H1 (cell line): ENCODE data around the gene CYSLTR1. TPM values are rescaled to one million over a fixed set of nuclear protein-coding genes. Genes with fewer than 3 reads are reported as not detected.

Source experiments
- CTCF ChIA-PET: fragments of 300-600 bp; sonication (Branson Sonifier 250); formaldehyde crosslinking; loops from one replicate; lab custom pipeline; 2021; ENCODE audit not compliant: partially characterized antibody; lab: Charles Lee
- POLR2A ChIA-PET: fragments of 300-600 bp; sonication (Branson Sonifier 250); formaldehyde crosslinking; loops from one replicate; lab custom pipeline; 2021; ENCODE audit warnings: inconsistent platforms; ENCODE audit not compliant: partially characterized antibody; lab: Charles Lee
- DNase-seq, 2 experiments: peaks; one replicate each; pipeline versions ENCODE4 v3.0.0 to v3.0.0-alpha.2; 2010 to 2022; ENCODE audit warnings: low spot score in 2 of 2, low read depth in 1 of 2, mixed read lengths in 1 of 2
- FAIRE-seq: peaks from 2 replicates; lab custom pipeline; 2011; peaks lifted over from hg19 to GRCh38; lab: Jason Lieb, UNC
- H2AFZ ChIP-seq: 2 replicates; pipeline ENCODE4 v1.8.1; 2012; ENCODE audit warnings: low read length, inconsistent platforms
- H2AK5ac ChIP-seq: 2 replicates; pipeline ENCODE4 v1.6.1; 2013; ENCODE audit warnings: low read depth, low read length
- H2BK120ac ChIP-seq: replicated peaks from 2 replicates; pipeline ENCODE3; 2013; ENCODE audit warnings: low read depth, low read length, inconsistent platforms
- H2BK12ac ChIP-seq: 2 replicates; pipeline ENCODE4 v1.6.1; 2013; ENCODE audit warnings: low read depth, low read length
- H2BK15ac ChIP-seq: 2 replicates; pipeline ENCODE4 v1.6.1; 2013; ENCODE audit warnings: low read length
- H2BK20ac ChIP-seq: 2 replicates; pipeline ENCODE4 v1.6.1; 2013; ENCODE audit warnings: low read length
- H2BK5ac ChIP-seq: 2 replicates; pipeline ENCODE4 v1.6.1; 2013; ENCODE audit warnings: low read depth, low read length
- H3K14ac ChIP-seq: 2 replicates; pipeline ENCODE4 v1.6.1; 2013; ENCODE audit warnings: inconsistent platforms; ENCODE audit not compliant: insufficient read length
- H3K18ac ChIP-seq: 2 replicates; pipeline ENCODE4 v1.6.1; 2013; ENCODE audit warnings: low read length; ENCODE audit errors: extremely low read depth
- H3K23ac ChIP-seq: 2 replicates; pipeline ENCODE4 v1.6.1; 2013; ENCODE audit warnings: inconsistent platforms; ENCODE audit not compliant: insufficient read length
- H3K23me2 ChIP-seq: 2 replicates; pipeline ENCODE4 v1.6.1; 2013; ENCODE audit warnings: low read depth, low read length
- H3K27ac ChIP-seq: 2 replicates; pipeline ENCODE4 v1.6.1; 2011; ENCODE audit warnings: low read depth, low read length, inconsistent platforms
- H3K27me3 ChIP-seq, 4 experiments: replicated peaks in 1 of 4; 1 replicate in 1 of 4; 2 replicates in 3 of 4; pipeline versions ENCODE4 v1.6.1 to v1.8.1; 2011 to 2013; ENCODE audit warnings: low read length in 3 of 4, mild to moderate bottlenecking in 3 of 4, inconsistent platforms in 2 of 4, mixed read lengths in 2 of 4, moderate library complexity in 1 of 4; ENCODE audit not compliant: control insufficient read depth in 3 of 4, insufficient read depth in 3 of 4; ENCODE audit errors: extremely low read depth in 1 of 4
- H3K36me3 ChIP-seq, 4 experiments: 2 replicates each; pipeline versions ENCODE4 v1.6.1 to v1.8.1; 2011 to 2013; ENCODE audit warnings: mild to moderate bottlenecking in 4 of 4, low read length in 3 of 4, moderate library complexity in 2 of 4, control low read depth in 1 of 4, inconsistent platforms in 1 of 4; ENCODE audit not compliant: insufficient read depth in 4 of 4, control insufficient read depth in 2 of 4
- H3K4ac ChIP-seq: replicated peaks from 2 replicates; pipeline ENCODE3; 2013; ENCODE audit warnings: low read length, low read depth, mixed read lengths, inconsistent platforms; ENCODE audit not compliant: insufficient read length
- H3K4me1 ChIP-seq, 4 experiments: replicated peaks in 1 of 4; 1 replicate in 1 of 4; 2 replicates in 3 of 4; pipeline versions ENCODE4 v1.6.1 to v1.8.1; 2011 to 2013; ENCODE audit warnings: low read length in 3 of 4, inconsistent platforms in 2 of 4, mixed read lengths in 1 of 4; ENCODE audit not compliant: insufficient read depth in 4 of 4, control insufficient read depth in 3 of 4
- H3K4me2 ChIP-seq, 2 experiments: 2 replicates each; pipeline versions ENCODE4 v1.6.1 to v1.8.1; 2011 to 2013; ENCODE audit warnings: low read depth in 2 of 2, low read length in 2 of 2, control low read depth in 1 of 2, inconsistent platforms in 1 of 2, mild to moderate bottlenecking in 1 of 2; ENCODE audit not compliant: insufficient read depth in 1 of 2
- H3K4me3 ChIP-seq, 4 experiments: fragments of 200-600, 300-600 bp in 1 of 4; sonication (generic), shearing (Covaris generic), sonication (Bioruptor Twin) in 1 of 4; 2 replicates each; pipeline versions ENCODE4 v1.5.1 to v1.8.1; 2011 to 2016; ENCODE audit warnings: low read length in 4 of 4, low read depth in 3 of 4, control low read depth in 2 of 4, inconsistent platforms in 2 of 4, mild to moderate bottlenecking in 2 of 4, mixed read lengths in 1 of 4, moderate library complexity in 1 of 4; ENCODE audit not compliant: insufficient read depth in 2 of 4; ENCODE audit errors: extremely low read depth in 1 of 4
- H3K56ac ChIP-seq: replicated peaks from 2 replicates; pipeline ENCODE3; 2013; ENCODE audit warnings: low read depth, mild to moderate bottlenecking, mixed read lengths, low read length, inconsistent platforms; ENCODE audit not compliant: insufficient read length
- H3K79me1 ChIP-seq: 2 replicates; pipeline ENCODE4 v1.6.1; 2013; ENCODE audit warnings: low read depth, low read length, control low read depth
- H3K79me2 ChIP-seq, 2 experiments: 2 replicates each; pipeline versions ENCODE4 v1.6.1 to v1.8.1; 2012 to 2013; ENCODE audit warnings: low read length in 2 of 2, mild to moderate bottlenecking in 2 of 2, inconsistent platforms in 1 of 2; ENCODE audit not compliant: insufficient read depth in 2 of 2, control insufficient read depth in 1 of 2
- H3K9ac ChIP-seq, 4 experiments: replicated peaks in 1 of 4; 1 replicate in 1 of 4; 2 replicates in 3 of 4; pipeline versions ENCODE4 v1.6.1 to v1.8.1; 2011 to 2013; ENCODE audit warnings: low read depth in 3 of 4, low read length in 3 of 4, control low read depth in 2 of 4, mild to moderate bottlenecking in 2 of 4, moderate library complexity in 2 of 4, inconsistent platforms in 1 of 4; ENCODE audit errors: extremely low read depth in 1 of 4
- H3K9me3 ChIP-seq, 2 experiments: 2 replicates each; pipeline versions ENCODE4 v1.6.1 to v1.8.1; 2012 to 2013; ENCODE audit warnings: mild to moderate bottlenecking in 2 of 2, moderate library complexity in 2 of 2, control low read depth in 1 of 2, inconsistent platforms in 1 of 2, low read depth in 1 of 2, low read length in 1 of 2, mixed read lengths in 1 of 2; ENCODE audit not compliant: insufficient read depth in 2 of 2
- H4K20me1 ChIP-seq, 2 experiments: replicated peaks in 1 of 2; 2 replicates each; pipeline versions ENCODE3 to v1.8.1; 2011 to 2013; ENCODE audit warnings: inconsistent platforms in 2 of 2, low read length in 2 of 2, mild to moderate bottlenecking in 1 of 2; ENCODE audit not compliant: insufficient read depth in 2 of 2, control insufficient read depth in 1 of 2
- H4K5ac ChIP-seq: 2 replicates; pipeline ENCODE4 v1.6.1; 2013; ENCODE audit warnings: low read length, low read depth, mixed read lengths, inconsistent platforms; ENCODE audit not compliant: insufficient read length
- H4K8ac ChIP-seq: 2 replicates; pipeline ENCODE4 v1.8.0; 2013; ENCODE audit warnings: mild to moderate bottlenecking, moderate library complexity, low read length, inconsistent platforms; ENCODE audit not compliant: insufficient read depth; ENCODE audit errors: extremely low read depth
- H4K91ac ChIP-seq: replicated peaks from 2 replicates; pipeline ENCODE3; 2013; ENCODE audit warnings: low read length, mixed read lengths, inconsistent platforms; ENCODE audit not compliant: insufficient read length
- CBX5 ChIP-seq: fragments of 300-800, 300-1000 bp; sonication (generic); IDR thresholded peaks from 2 replicates; pipeline ENCODE4 v1.7.1; 2016; ENCODE audit warnings: antibody characterized with exemption, low read length, low read depth
- CBX8 ChIP-seq: fragments of 300-800, 300-1000 bp; sonication (generic); IDR thresholded peaks from 2 replicates; pipeline ENCODE4 v1.7.1; 2016; ENCODE audit warnings: low read depth, low read length, borderline replicate concordance
- CREB1 ChIP-seq: IDR thresholded peaks from 2 replicates; pipeline ENCODE4 v1.6.1; 2012; ENCODE audit warnings: inconsistent platforms
- EZH2 ChIP-seq: fragments of 200-600 bp; sonication (generic); IDR thresholded peaks from 2 replicates; pipeline ENCODE4 v1.7.1; 2012; ENCODE audit warnings: low read depth, mild to moderate bottlenecking, moderate library complexity, low read length, inconsistent platforms; ENCODE audit not compliant: severe bottlenecking
- HDAC2 ChIP-seq, 2 experiments: fragments of 300-600 bp in 1 of 2; sonication (generic) in 1 of 2; IDR thresholded peaks; 2 replicates each; pipeline ENCODE4 v1.6.1; 2011 to 2012; ENCODE audit warnings: low read depth in 2 of 2, low read length in 2 of 2, mild to moderate bottlenecking in 2 of 2, moderate library complexity in 2 of 2, borderline replicate concordance in 1 of 2, inconsistent platforms in 1 of 2
- POU5F1 ChIP-seq: IDR thresholded peaks from 2 replicates; pipeline ENCODE4 v1.6.1; 2011; ENCODE audit warnings: low read depth, mild to moderate bottlenecking, low read length, moderate library complexity
- RFX5 ChIP-seq: IDR thresholded peaks from 2 replicates; pipeline ENCODE4 v1.6.1; 2011; ENCODE audit warnings: low read depth, low read length, improper control_type of control experiment, borderline replicate concordance
- RNF2 ChIP-seq: fragments of 200-900, 300-1000 bp; sonication (generic); IDR thresholded peaks from 2 replicates; pipeline ENCODE4 v1.7.1; 2016; ENCODE audit warnings: borderline replicate concordance, low read depth, mild to moderate bottlenecking, antibody characterized with exemption, low read length; ENCODE audit not compliant: poor library complexity, severe bottlenecking; ENCODE audit errors: missing control alignments
- SRF ChIP-seq: IDR thresholded peaks from 2 replicates; pipeline ENCODE4 v1.6.1; 2011; ENCODE audit warnings: mild to moderate bottlenecking, low read depth, low read length, moderate library complexity
- TAF1 ChIP-seq: IDR thresholded peaks from 2 replicates; pipeline ENCODE4 v1.6.1; 2011; ENCODE audit warnings: mild to moderate bottlenecking, low read depth, low read length
- TAF7 ChIP-seq: optimal IDR thresholded peaks from 2 replicates; pipeline ENCODE3; 2011; ENCODE audit warnings: low read depth, mild to moderate bottlenecking, inconsistent platforms, low read length, moderate library complexity, borderline replicate concordance
- ZNF274 ChIP-seq: IDR thresholded peaks from 2 replicates; pipeline ENCODE4 v1.7.0; 2012; ENCODE audit warnings: low read length, borderline replicate concordance; ENCODE audit errors: extremely low read depth
- WGBS, 2 experiments: shearing (Covaris generic) in 1 of 2; methylation state at CpG; one replicate each; pipeline versions ENCODE4 v1.1.6 to v1.1.7; 2013 to 2015; ENCODE audit warnings: low lambda C conversion rate in 2 of 2, mixed read lengths in 2 of 2, inconsistent platforms in 1 of 2, low coverage in 1 of 2, missing lambda C conversion rate in 1 of 2; ENCODE audit not compliant: insufficient replicate concordance in 2 of 2, insufficient coverage in 1 of 2, insufficient read length in 1 of 2; ENCODE audit errors: extremely low coverage in 1 of 2, missing lambda C conversion rate in 1 of 2; 5-methylcytosine and 5-hydroxymethylcytosine counted together
- polyA plus RNA-seq, 7 experiments: library from polyadenylated mRNA; depleted of rRNA in 3 of 7; stranded (reverse) in 5 of 7; unstranded in 2 of 7; fragments of >200 nt in 5 of 7; fragments of 200-250 nt in 2 of 7; gene quantifications; 1 replicate in 5 of 7; 2 replicates in 1 of 7; 4 replicates in 1 of 7; pipeline versions ENCODE4 v1.2.1 to v1.2.3, GENCODE V29; 2011 to 2013; ENCODE audit warnings: missing spikeins in 2 of 7, mixed read lengths in 2 of 7
- total RNA-seq: library from RNA; stranded (reverse); fragmentation: NEBNext Ultra II Directional; extraction: Animal tissue kit (Norgen Biotek cat#: 25700); gene quantifications from 2 replicates; pipeline ENCODE4 v1.2.1, GENCODE V29; 2021

Gene CYSLTR1
- total and polyA plus RNA-seq, 2 of the 8 experiments (the other 6 are each of a cell fraction or from before 2014, with no cell fraction given), result 0.09 TPM

GRCh38 chrX:78283511-78283910 is 43.9 kb downstream of the CYSLTR1 start:
- H3K56ac ChIP-seq, result no peak overlapping the region
- FAIRE-seq, result no peak
- no peak overlapping the region for H4K5ac ChIP-seq
- no peak for TF ChIP-seq CBX8
- no peak for TF ChIP-seq TAF7
- no peak for TF ChIP-seq TAF1
- no peak for TF ChIP-seq SRF
- TF ChIP-seq CBX5, result no peak
- TF ChIP-seq ZNF274, result no peak
- no peak for TF ChIP-seq POU5F1
- no peak for TF ChIP-seq RNF2
- no peak for TF ChIP-seq HDAC2 (IDR thresholded peaks at IDR 0.05; ENCODE audit: borderline replicate concordance in 1 of 2, low read depth in 2 of 2, low read length in 2 of 2)
- TF ChIP-seq CREB1, result no peak
- no peak for TF ChIP-seq RFX5
- no peak for TF ChIP-seq EZH2
- H4K91ac ChIP-seq, result no peak overlapping the region
- H3K4me1 ChIP-seq, result no peaks in the 10 kb centered on the region
- no peak overlapping the region for H2BK15ac ChIP-seq
- DNase-seq, result no peak
- H4K8ac ChIP-seq, result no peak overlapping the region
- no peak overlapping the region for H3K18ac ChIP-seq
- no peaks in the 10 kb centered on the region for H3K79me2 ChIP-seq
- no peaks in the 10 kb centered on the region for H4K20me1 ChIP-seq
- H3K4ac ChIP-seq, result no peak overlapping the region
- WGBS, 2 experiments, result 90% methylated on average over 2 of the region's 2 CpGs; no CpG with 5 or more reads in 1 of the 2 experiments
- no peak overlapping the region for H2BK12ac ChIP-seq
- H3K27ac ChIP-seq, result no peak overlapping the region
- no peaks in the 10 kb centered on the region for H3K27me3 ChIP-seq
- no peak overlapping the region for H2AK5ac ChIP-seq
- H3K14ac ChIP-seq, result no peak overlapping the region
- H3K9ac ChIP-seq, result no peak overlapping the region
- ChIA-PET CTCF (no interaction called here), POLR2A (no interaction called here)
- H3K4me3 ChIP-seq, result no peak overlapping the region
- H2AFZ ChIP-seq, result no peak overlapping the region
- no peaks in the 10 kb centered on the region for H3K36me3 ChIP-seq
- no peaks in the 10 kb centered on the region for H3K23me2 ChIP-seq
- H3K4me2 ChIP-seq, result no peak overlapping the region
- no peak overlapping the region for H2BK20ac ChIP-seq
- H2BK5ac ChIP-seq, result no peak overlapping the region
- H3K9me3 ChIP-seq, result no peaks in the 10 kb centered on the region
- no peak overlapping the region for H2BK120ac ChIP-seq
- no peak overlapping the region for H3K23ac ChIP-seq
- no peaks in the 10 kb centered on the region for H3K79me1 ChIP-seq
